WTC11 (cell line): ENCODE data around the gene PGAM1. TPM values are rescaled to one million over a fixed set of nuclear protein-coding genes. Genes with fewer than 3 reads are reported as not detected.

Experiments
- ATAC-seq: fragments of 200-7000 bp; cut with Tn5 transposase; 2 replicates; pipeline ENCODE4 v1.10.0; 2021; ENCODE audit warnings: mild to moderate bottlenecking, moderate library complexity
- CTCF ChIA-PET: fragments of 300-600 bp; sonication (Branson Sonifier 250); formaldehyde crosslinking; loops from one replicate; lab custom pipeline; 2021; ENCODE audit warnings: antibody characterized with exemption; lab: Charles Lee
- POLR2A ChIA-PET: fragments of 350-600 bp; sonication (Branson Sonifier 250); formaldehyde crosslinking; loops from one replicate; lab custom pipeline; 2021; ENCODE audit warnings: antibody characterized with exemption; lab: Charles Lee
- DNase-seq: peaks from one replicate; pipeline ENCODE4 v3.0.0; 2021; ENCODE audit warnings: low spot score
- H3K27ac Mint-ChIP-seq: 2 replicates; pipeline ENCODE4 v1.8.0; 2021; ENCODE audit warnings: mixed read lengths
- H3K27me3 Mint-ChIP-seq: 2 replicates; pipeline ENCODE4 v1.8.0; 2021; ENCODE audit warnings: low read depth, mild to moderate bottlenecking, moderate library complexity, mixed read lengths
- H3K36me3 Mint-ChIP-seq: 2 replicates; pipeline ENCODE4 v1.8.0; 2021; ENCODE audit warnings: mixed read lengths
- H3K4me1 Mint-ChIP-seq: 2 replicates; pipeline ENCODE4 v1.8.0; 2022; ENCODE audit warnings: mixed read lengths
- H3K4me3 Mint-ChIP-seq: 2 replicates; pipeline ENCODE4 v1.8.0; 2021; ENCODE audit warnings: mild to moderate bottlenecking, moderate library complexity, mixed read lengths
- H3K9me3 Mint-ChIP-seq: 2 replicates; pipeline ENCODE4 v1.8.0; 2021; ENCODE audit warnings: mixed read lengths
- CREM ChIP-seq: sonication (generic); formaldehyde crosslinking; IDR thresholded peaks from 2 replicates; pipeline ENCODE4 v1.8.1; 2022; ENCODE audit warnings: mild to moderate bottlenecking, missing genetic modification reagents, moderate library complexity
- FOXK1 ChIP-seq: sonication (generic); formaldehyde crosslinking; IDR thresholded peaks from 2 replicates; pipeline ENCODE4 v1.8.0; 2022; ENCODE audit warnings: mild to moderate bottlenecking, moderate library complexity, missing genetic modification reagents
- NR2C2 ChIP-seq: sonication (generic); formaldehyde crosslinking; IDR thresholded peaks from 2 replicates; pipeline ENCODE4 v1.8.0; 2022; ENCODE audit warnings: mild to moderate bottlenecking, missing genetic modification reagents
- SMAD3 ChIP-seq: sonication (generic); formaldehyde crosslinking; IDR thresholded peaks from 2 replicates; pipeline ENCODE4 v1.8.0; 2022; ENCODE audit warnings: missing genetic modification reagents, mild to moderate bottlenecking, borderline replicate concordance
- TEAD1 ChIP-seq: sonication (generic); formaldehyde crosslinking; IDR thresholded peaks from 2 replicates; pipeline ENCODE4 v1.8.0; 2022; ENCODE audit warnings: mild to moderate bottlenecking, missing genetic modification reagents
- ZNF138 ChIP-seq: sonication (generic); formaldehyde crosslinking; conservative IDR thresholded peaks from 2 replicates; pipeline ENCODE4 v1.8.1; 2022; ENCODE audit warnings: mild to moderate bottlenecking, moderate library complexity, missing genetic modification reagents
- total RNA-seq: library from RNA; stranded (reverse); gene quantifications from 3 replicates; pipeline ENCODE4 v1.2.3, GENCODE V29; 2021
- TF ChIP-seq, protein P1 (sequence below): sonication (generic); formaldehyde crosslinking; IDR thresholded peaks from 2 replicates; pipeline ENCODE4 v1.8.0; 2022; ENCODE audit warnings: mild to moderate bottlenecking, missing genetic modification reagents
- TF ChIP-seq, protein P2 (sequence below): sonication (generic); formaldehyde crosslinking; IDR thresholded peaks from 2 replicates; pipeline ENCODE4 v1.8.0; 2022; ENCODE audit warnings: mild to moderate bottlenecking, missing genetic modification reagents
- TF ChIP-seq, protein P3 (sequence below): sonication (generic); formaldehyde crosslinking; IDR thresholded peaks from 2 replicates; pipeline ENCODE4 v1.8.1; 2022; ENCODE audit warnings: mild to moderate bottlenecking, missing genetic modification reagents, moderate library complexity, borderline replicate concordance
- TF ChIP-seq, protein P4 (sequence below): sonication (generic); formaldehyde crosslinking; IDR thresholded peaks from 2 replicates; pipeline ENCODE4 v1.8.1; 2022; ENCODE audit warnings: low read depth, missing genetic modification reagents, borderline replicate concordance
- TF ChIP-seq, protein P5 (sequence below): fragments of 250-450 bp; sonication (Bioruptor Pico); IDR thresholded peaks from 2 replicates; pipeline ENCODE4 v1.9.0; 2021; ENCODE audit warnings: mild to moderate bottlenecking
- TF ChIP-seq, protein P6 (sequence below): sonication (generic); formaldehyde crosslinking; IDR thresholded peaks from 2 replicates; pipeline ENCODE4 v1.8.0; 2023; ENCODE audit warnings: mild to moderate bottlenecking, missing genetic modification reagents
- TF ChIP-seq, protein P7 (sequence below): sonication (generic); formaldehyde crosslinking; IDR thresholded peaks from 2 replicates; pipeline ENCODE4 v1.8.1; 2023; ENCODE audit warnings: mild to moderate bottlenecking, missing genetic modification reagents
- TF ChIP-seq, protein P8 (sequence below): sonication (generic); formaldehyde crosslinking; IDR thresholded peaks from 2 replicates; pipeline ENCODE4 v1.8.0; 2022; ENCODE audit warnings: mild to moderate bottlenecking, missing genetic modification reagents
- TF ChIP-seq, protein P9 (sequence below): fragments of 250-450 bp; sonication (Bioruptor Pico); IDR thresholded peaks from 2 replicates; pipeline ENCODE4 v1.9.0; 2021; ENCODE audit warnings: mild to moderate bottlenecking, borderline replicate concordance

PGAM1 gene
- total RNA-seq, 1 experiment from 2014 or later, result 833 TPM

DNA sequence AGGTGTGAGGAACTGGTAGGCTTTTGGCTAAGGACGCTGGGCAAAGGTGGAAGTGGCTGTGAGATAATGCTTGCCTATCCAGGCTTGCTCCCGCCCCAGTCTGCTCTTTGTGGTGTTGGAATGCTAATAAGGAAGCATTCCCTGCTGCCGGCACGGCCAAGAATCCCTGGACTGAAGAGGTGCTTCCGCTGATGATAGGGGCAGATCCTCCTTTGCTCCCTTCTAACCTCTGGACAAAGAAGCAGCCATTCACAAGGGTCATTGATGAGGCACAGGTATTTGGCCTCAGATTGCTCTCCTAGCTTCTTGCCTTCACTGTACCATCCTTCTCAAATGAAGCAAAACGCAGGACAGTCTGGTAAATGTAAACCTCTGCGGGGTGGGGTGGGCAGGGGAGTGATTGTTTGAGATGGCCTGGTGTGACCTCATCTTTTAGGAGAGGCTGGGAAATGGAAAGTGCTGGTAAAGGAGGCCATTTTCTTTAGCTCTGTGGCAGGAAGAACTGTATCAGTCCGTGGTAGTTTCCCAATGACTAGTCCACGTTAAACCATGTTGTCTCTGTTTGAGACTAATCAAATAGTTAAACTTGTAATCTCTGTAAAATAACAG lies 1.7 kb downstream of the PGAM1 start:
- ATAC-seq (peak; percentile 69), DNase-seq (peak; percentile 68)
- peaks cover 22% of the 10 kb centered on the region for H3K4me1 Mint-ChIP-seq
- H3K27ac Mint-ChIP-seq, result peak overlapping the region; percentile 95
- POLR2A ChIA-PET, result interaction anchor here (1.0 to 1.9 kb wide), 3 partner anchors 9 to 27 kb away, joined by 3 to 7 read pairs (median 3); partner anchors contain the start of gene RRP12
- H3K9me3 Mint-ChIP-seq, result no peaks in the 10 kb centered on the region
- peaks cover 52% of the 10 kb centered on the region for H3K36me3 Mint-ChIP-seq
- H3K4me3 Mint-ChIP-seq, result peak overlapping the region; percentile 95
- CTCF ChIA-PET, result interaction anchor here (0.8 to 1.2 kb wide), 4 partner anchors 21 to 36 kb away, joined by 3 to 10 read pairs (median 4); partner anchors contain the start of gene RRP12
- H3K27me3 Mint-ChIP-seq, result no peaks in the 10 kb centered on the region
- peak; percentile 56; the same call in 1 of the 2 replicates for TF ChIP-seq FOXK1
- TF ChIP-seq, protein P1, sequence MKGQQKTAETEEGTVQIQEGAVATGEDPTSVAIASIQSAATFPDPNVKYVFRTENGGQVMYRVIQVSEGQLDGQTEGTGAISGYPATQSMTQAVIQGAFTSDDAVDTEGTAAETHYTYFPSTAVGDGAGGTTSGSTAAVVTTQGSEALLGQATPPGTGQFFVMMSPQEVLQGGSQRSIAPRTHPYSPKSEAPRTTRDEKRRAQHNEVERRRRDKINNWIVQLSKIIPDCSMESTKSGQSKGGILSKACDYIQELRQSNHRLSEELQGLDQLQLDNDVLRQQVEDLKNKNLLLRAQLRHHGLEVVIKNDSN, result no peak
- peak; percentile 67; the same call in 1 of the 2 replicates for TF ChIP-seq TEAD1
- TF ChIP-seq, protein P2, sequence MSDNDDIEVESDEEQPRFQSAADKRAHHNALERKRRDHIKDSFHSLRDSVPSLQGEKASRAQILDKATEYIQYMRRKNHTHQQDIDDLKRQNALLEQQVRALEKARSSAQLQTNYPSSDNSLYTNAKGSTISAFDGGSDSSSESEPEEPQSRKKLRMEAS (CRISPR knock-in tag), result 0 out of 2 replicates have a peak, but pooled peaks have one; percentile 51

DNA sequence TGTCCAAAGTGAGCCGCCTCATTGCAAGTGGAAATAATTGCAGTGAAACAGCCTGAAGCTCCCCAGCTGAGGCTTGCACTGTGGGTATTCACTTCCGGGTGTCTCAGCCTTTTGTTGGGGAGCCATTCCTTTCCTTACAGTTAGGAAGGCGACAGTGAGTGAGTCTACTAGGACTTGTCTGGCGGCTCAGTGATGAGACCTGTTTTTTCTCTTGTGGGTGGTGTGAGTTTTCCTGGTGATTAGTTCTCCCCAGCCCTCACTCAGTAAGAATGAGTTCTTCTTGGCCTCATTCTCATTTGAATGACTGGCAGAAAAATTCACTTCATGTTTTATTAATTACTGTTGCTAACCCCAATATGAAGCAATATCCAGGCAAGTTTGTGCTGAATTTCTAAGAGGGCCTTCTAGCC lies 2.6 kb downstream of the PGAM1 start:
- peaks cover 57% of the 10 kb centered on the region for H3K36me3 Mint-ChIP-seq
- H3K27me3 Mint-ChIP-seq, result no peaks in the 10 kb centered on the region
- TF ChIP-seq, protein P3, sequence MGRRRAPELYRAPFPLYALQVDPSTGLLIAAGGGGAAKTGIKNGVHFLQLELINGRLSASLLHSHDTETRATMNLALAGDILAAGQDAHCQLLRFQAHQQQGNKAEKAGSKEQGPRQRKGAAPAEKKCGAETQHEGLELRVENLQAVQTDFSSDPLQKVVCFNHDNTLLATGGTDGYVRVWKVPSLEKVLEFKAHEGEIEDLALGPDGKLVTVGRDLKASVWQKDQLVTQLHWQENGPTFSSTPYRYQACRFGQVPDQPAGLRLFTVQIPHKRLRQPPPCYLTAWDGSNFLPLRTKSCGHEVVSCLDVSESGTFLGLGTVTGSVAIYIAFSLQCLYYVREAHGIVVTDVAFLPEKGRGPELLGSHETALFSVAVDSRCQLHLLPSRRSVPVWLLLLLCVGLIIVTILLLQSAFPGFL (CRISPR knock-in tag), result no peak
- TF ChIP-seq, protein P4, sequence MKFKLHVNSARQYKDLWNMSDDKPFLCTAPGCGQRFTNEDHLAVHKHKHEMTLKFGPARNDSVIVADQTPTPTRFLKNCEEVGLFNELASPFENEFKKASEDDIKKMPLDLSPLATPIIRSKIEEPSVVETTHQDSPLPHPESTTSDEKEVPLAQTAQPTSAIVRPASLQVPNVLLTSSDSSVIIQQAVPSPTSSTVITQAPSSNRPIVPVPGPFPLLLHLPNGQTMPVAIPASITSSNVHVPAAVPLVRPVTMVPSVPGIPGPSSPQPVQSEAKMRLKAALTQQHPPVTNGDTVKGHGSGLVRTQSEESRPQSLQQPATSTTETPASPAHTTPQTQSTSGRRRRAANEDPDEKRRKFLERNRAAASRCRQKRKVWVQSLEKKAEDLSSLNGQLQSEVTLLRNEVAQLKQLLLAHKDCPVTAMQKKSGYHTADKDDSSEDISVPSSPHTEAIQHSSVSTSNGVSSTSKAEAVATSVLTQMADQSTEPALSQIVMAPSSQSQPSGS, result no peak
- TF ChIP-seq CREM (CRISPR knock-in tag) (no peak), NR2C2 (CRISPR knock-in tag) (no peak), ZNF138 (no peak), SMAD3 (no peak), FOXK1 (no peak)
- TF ChIP-seq, protein P1, result no peak
- TF ChIP-seq, protein P5, sequence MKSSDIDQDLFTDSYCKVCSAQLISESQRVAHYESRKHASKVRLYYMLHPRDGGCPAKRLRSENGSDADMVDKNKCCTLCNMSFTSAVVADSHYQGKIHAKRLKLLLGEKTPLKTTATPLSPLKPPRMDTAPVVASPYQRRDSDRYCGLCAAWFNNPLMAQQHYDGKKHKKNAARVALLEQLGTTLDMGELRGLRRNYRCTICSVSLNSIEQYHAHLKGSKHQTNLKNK (CRISPR knock-in tag), result no peak
- TF ChIP-seq, protein P6, sequence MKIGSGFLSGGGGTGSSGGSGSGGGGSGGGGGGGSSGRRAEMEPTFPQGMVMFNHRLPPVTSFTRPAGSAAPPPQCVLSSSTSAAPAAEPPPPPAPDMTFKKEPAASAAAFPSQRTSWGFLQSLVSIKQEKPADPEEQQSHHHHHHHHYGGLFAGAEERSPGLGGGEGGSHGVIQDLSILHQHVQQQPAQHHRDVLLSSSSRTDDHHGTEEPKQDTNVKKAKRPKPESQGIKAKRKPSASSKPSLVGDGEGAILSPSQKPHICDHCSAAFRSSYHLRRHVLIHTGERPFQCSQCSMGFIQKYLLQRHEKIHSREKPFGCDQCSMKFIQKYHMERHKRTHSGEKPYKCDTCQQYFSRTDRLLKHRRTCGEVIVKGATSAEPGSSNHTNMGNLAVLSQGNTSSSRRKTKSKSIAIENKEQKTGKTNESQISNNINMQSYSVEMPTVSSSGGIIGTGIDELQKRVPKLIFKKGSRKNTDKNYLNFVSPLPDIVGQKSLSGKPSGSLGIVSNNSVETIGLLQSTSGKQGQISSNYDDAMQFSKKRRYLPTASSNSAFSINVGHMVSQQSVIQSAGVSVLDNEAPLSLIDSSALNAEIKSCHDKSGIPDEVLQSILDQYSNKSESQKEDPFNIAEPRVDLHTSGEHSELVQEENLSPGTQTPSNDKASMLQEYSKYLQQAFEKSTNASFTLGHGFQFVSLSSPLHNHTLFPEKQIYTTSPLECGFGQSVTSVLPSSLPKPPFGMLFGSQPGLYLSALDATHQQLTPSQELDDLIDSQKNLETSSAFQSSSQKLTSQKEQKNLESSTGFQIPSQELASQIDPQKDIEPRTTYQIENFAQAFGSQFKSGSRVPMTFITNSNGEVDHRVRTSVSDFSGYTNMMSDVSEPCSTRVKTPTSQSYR (CRISPR knock-in tag), result no peak
- TF ChIP-seq, protein P7, sequence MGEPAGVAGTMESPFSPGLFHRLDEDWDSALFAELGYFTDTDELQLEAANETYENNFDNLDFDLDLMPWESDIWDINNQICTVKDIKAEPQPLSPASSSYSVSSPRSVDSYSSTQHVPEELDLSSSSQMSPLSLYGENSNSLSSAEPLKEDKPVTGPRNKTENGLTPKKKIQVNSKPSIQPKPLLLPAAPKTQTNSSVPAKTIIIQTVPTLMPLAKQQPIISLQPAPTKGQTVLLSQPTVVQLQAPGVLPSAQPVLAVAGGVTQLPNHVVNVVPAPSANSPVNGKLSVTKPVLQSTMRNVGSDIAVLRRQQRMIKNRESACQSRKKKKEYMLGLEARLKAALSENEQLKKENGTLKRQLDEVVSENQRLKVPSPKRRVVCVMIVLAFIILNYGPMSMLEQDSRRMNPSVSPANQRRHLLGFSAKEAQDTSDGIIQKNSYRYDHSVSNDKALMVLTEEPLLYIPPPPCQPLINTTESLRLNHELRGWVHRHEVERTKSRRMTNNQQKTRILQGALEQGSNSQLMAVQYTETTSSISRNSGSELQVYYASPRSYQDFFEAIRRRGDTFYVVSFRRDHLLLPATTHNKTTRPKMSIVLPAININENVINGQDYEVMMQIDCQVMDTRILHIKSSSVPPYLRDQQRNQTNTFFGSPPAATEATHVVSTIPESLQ (CRISPR knock-in tag), result no peak
- TF ChIP-seq, protein P8, sequence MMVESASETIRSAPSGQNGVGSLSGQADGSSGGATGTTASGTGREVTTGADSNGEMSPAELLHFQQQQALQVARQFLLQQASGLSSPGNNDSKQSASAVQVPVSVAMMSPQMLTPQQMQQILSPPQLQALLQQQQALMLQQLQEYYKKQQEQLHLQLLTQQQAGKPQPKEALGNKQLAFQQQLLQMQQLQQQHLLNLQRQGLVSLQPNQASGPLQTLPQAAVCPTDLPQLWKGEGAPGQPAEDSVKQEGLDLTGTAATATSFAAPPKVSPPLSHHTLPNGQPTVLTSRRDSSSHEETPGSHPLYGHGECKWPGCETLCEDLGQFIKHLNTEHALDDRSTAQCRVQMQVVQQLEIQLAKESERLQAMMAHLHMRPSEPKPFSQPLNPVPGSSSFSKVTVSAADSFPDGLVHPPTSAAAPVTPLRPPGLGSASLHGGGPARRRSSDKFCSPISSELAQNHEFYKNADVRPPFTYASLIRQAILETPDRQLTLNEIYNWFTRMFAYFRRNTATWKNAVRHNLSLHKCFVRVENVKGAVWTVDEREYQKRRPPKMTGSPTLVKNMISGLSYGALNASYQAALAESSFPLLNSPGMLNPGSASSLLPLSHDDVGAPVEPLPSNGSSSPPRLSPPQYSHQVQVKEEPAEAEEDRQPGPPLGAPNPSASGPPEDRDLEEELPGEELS, result no peak
- TF ChIP-seq, protein P9, sequence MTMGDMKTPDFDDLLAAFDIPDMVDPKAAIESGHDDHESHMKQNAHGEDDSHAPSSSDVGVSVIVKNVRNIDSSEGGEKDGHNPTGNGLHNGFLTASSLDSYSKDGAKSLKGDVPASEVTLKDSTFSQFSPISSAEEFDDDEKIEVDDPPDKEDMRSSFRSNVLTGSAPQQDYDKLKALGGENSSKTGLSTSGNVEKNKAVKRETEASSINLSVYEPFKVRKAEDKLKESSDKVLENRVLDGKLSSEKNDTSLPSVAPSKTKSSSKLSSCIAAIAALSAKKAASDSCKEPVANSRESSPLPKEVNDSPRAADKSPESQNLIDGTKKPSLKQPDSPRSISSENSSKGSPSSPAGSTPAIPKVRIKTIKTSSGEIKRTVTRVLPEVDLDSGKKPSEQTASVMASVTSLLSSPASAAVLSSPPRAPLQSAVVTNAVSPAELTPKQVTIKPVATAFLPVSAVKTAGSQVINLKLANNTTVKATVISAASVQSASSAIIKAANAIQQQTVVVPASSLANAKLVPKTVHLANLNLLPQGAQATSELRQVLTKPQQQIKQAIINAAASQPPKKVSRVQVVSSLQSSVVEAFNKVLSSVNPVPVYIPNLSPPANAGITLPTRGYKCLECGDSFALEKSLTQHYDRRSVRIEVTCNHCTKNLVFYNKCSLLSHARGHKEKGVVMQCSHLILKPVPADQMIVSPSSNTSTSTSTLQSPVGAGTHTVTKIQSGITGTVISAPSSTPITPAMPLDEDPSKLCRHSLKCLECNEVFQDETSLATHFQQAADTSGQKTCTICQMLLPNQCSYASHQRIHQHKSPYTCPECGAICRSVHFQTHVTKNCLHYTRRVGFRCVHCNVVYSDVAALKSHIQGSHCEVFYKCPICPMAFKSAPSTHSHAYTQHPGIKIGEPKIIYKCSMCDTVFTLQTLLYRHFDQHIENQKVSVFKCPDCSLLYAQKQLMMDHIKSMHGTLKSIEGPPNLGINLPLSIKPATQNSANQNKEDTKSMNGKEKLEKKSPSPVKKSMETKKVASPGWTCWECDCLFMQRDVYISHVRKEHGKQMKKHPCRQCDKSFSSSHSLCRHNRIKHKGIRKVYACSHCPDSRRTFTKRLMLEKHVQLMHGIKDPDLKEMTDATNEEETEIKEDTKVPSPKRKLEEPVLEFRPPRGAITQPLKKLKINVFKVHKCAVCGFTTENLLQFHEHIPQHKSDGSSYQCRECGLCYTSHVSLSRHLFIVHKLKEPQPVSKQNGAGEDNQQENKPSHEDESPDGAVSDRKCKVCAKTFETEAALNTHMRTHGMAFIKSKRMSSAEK (CRISPR knock-in tag), result no peak
- CTCF ChIA-PET, result no interaction called here
- POLR2A ChIA-PET, result interaction anchor here (1.1 kb wide), 1 partner anchor 8 kb away, joined by 5 read pairs; no protein-coding TSS in a partner anchor
- ATAC-seq (no peak), DNase-seq (no peak)
- no peaks in the 10 kb centered on the region for H3K9me3 Mint-ChIP-seq
- peak overlapping the region; percentile 95 for H3K27ac Mint-ChIP-seq
- H3K4me3 Mint-ChIP-seq, result peak overlapping the region; percentile 95
- H3K4me1 Mint-ChIP-seq, result peaks cover 20% of the 10 kb centered on the region
